B cell (primary cell): ENCODE results near the gene ETNPPL. TPM values are rescaled to one million over a fixed set of nuclear protein-coding genes. Genes with fewer than 3 reads are reported as not detected.

Experiments used
- ATAC-seq: fragments of 200-7000 bp; cut with Tn5 transposase; one replicate; pipeline ENCODE4 v1.10.0; 2021; ENCODE audit warnings: low read depth, mild to moderate bottlenecking, moderate number of reproducible peaks, moderate library complexity
- CTCF ChIA-PET: fragments of 350-600 bp; sonication (Branson Sonifier 250); formaldehyde crosslinking; loops from one replicate; lab custom pipeline; 2021; ENCODE audit warnings: antibody characterized with exemption, inconsistent platforms; lab: Charles Lee
- POLR2A ChIA-PET: fragments of 350-600 bp; sonication (Branson Sonifier 250); formaldehyde crosslinking; loops from one replicate; lab custom pipeline; 2021; ENCODE audit warnings: antibody characterized with exemption; lab: Charles Lee
- DNase-seq: peaks from one replicate; pipeline ENCODE4 v3.0.0; 2013
- H2AFZ ChIP-seq: 2 replicates; pipeline ENCODE4 v1.6.1; 2012; ENCODE audit warnings: mild to moderate bottlenecking, low read depth, low read length; ENCODE audit not compliant: insufficient read depth, poor library complexity, severe bottlenecking
- H3K27ac ChIP-seq, 2 donors: 1 replicate in 1 of 2; 2 replicates in 1 of 2; pipeline ENCODE4 v1.5.1; 2012 to 2013; ENCODE audit warnings: low read length in 2 of 2, mild to moderate bottlenecking in 2 of 2, moderate library complexity in 1 of 2
- H3K27me3 ChIP-seq, 4 experiments: fragments of 200-600 bp in 1 of 4; sonication (generic) in 1 of 4; replicated peaks in 1 of 4; 1 replicate in 2 of 4; 2 replicates in 2 of 4; pipeline versions ENCODE4 v1.6.1 to v1.7.0; 2013 to 2016; ENCODE audit warnings: low read length in 3 of 4, mild to moderate bottlenecking in 2 of 4, mixed read lengths in 1 of 4, moderate library complexity in 1 of 4; ENCODE audit not compliant: insufficient read depth in 4 of 4, control insufficient read depth in 3 of 4; ENCODE audit errors: control extremely low read depth in 1 of 4
- H3K36me3 ChIP-seq, 2 experiments: replicated peaks in 1 of 2; 1 replicate in 1 of 2; 2 replicates in 1 of 2; pipeline versions ENCODE4 v1.6.1 to v1.7.1; 2013; ENCODE audit warnings: low read length in 1 of 2; ENCODE audit not compliant: insufficient read depth in 2 of 2, control insufficient read depth in 1 of 2; ENCODE audit errors: control extremely low read depth in 1 of 2, extremely low read depth in 1 of 2
- H3K4me1 ChIP-seq, 2 donors: fragments of 200-600 bp in 1 of 2; sonication (generic) in 1 of 2; 1 replicate in 1 of 2; 2 replicates in 1 of 2; pipeline versions ENCODE4 v1.5.1 to v1.6.1; 2013 to 2017; ENCODE audit warnings: low read length in 2 of 2; ENCODE audit not compliant: control insufficient read depth in 2 of 2, insufficient read depth in 2 of 2
- H3K4me2 ChIP-seq: replicated peaks from 2 replicates; pipeline ENCODE3; 2012; ENCODE audit warnings: mild to moderate bottlenecking, low read depth, low read length; ENCODE audit not compliant: poor library complexity, severe bottlenecking
- H3K4me3 ChIP-seq, 5 experiments: fragments of 200-600 bp in 1 of 5; sonication (generic) in 1 of 5; 1 replicate in 3 of 5; 2 replicates in 2 of 5; pipeline versions ENCODE4 v1.5.1 to v1.7.0; 2011 to 2016; ENCODE audit warnings: low read length in 4 of 5, mild to moderate bottlenecking in 4 of 5, low read depth in 2 of 5, control low read depth in 1 of 5, moderate library complexity in 1 of 5; ENCODE audit not compliant: insufficient read depth in 1 of 5; ENCODE audit errors: control extremely low read depth in 1 of 5, extremely low read depth in 1 of 5
- H3K79me2 ChIP-seq: fragments of 200-600 bp; sonication (generic); one replicate; pipeline ENCODE4 v1.6.0; 2016; ENCODE audit warnings: low read length; ENCODE audit not compliant: control insufficient read depth, insufficient read depth
- H3K9ac ChIP-seq: fragments of 200-600 bp; sonication (generic); 2 replicates; pipeline ENCODE4 v1.6.1; 2017; ENCODE audit warnings: mild to moderate bottlenecking, low read length, moderate library complexity
- H3K9me3 ChIP-seq, 3 donors: one replicate each; pipeline versions ENCODE4 v1.6.1 to v1.7.1; 2013; ENCODE audit warnings: low read length in 2 of 3; ENCODE audit not compliant: control insufficient read depth in 2 of 3, insufficient read depth in 1 of 3; ENCODE audit errors: control extremely low read depth in 1 of 3
- H4K20me1 ChIP-seq: 2 replicates; pipeline ENCODE4 v1.6.0; 2012; ENCODE audit warnings: mild to moderate bottlenecking, low read length; ENCODE audit not compliant: insufficient read depth, control insufficient read depth, poor library complexity, severe bottlenecking
- H3K27ac Mint-ChIP-seq: one replicate; pipeline ENCODE4 v1.8.0; 2021; ENCODE audit warnings: mixed read lengths
- H3K27me3 Mint-ChIP-seq: one replicate; pipeline ENCODE4 v1.8.0; 2021; ENCODE audit warnings: mixed read lengths
- H3K4me1 Mint-ChIP-seq: one replicate; pipeline ENCODE4 v1.8.0; 2021; ENCODE audit warnings: mixed read lengths
- H3K4me3 Mint-ChIP-seq: one replicate; pipeline ENCODE4 v1.8.0; 2021; ENCODE audit warnings: mixed read lengths
- H3K9me3 Mint-ChIP-seq: one replicate; pipeline ENCODE4 v1.8.0; 2022; ENCODE audit warnings: mixed read lengths; ENCODE audit not compliant: insufficient read depth
- EZH2 ChIP-seq: IDR thresholded peaks from 2 replicates; pipeline ENCODE4 v1.6.1; 2012; ENCODE audit warnings: borderline replicate concordance, low read depth, mild to moderate bottlenecking, moderate library complexity, low read length; ENCODE audit not compliant: insufficient read depth, poor library complexity, severe bottlenecking
- WGBS: methylation state at CpG from one replicate; pipeline ENCODE4 v1.1.5; 2013; ENCODE audit warnings: missing lambda C conversion rate; ENCODE audit not compliant: insufficient coverage; 5-methylcytosine and 5-hydroxymethylcytosine counted together
- intact Hi-C: fragments of 100-400 bp; cut with micrococcal nuclease; formaldehyde crosslinking; loops from one replicate; pipeline ENCODE4 v1.10.0; 2022
- polyA plus RNA-seq: library from polyadenylated mRNA; depleted of rRNA; stranded (reverse); fragments of >200 nt; gene quantifications from 2 replicates; pipeline ENCODE4 v1.2.3, GENCODE V29; 2012
- total RNA-seq, 2 donors: library from RNA; stranded (reverse); fragments of 120-200 nt in 1 of 2; gene quantifications; 1 replicate in 1 of 2; 2 replicates in 1 of 2; pipeline versions ENCODE4 v1.2.3 to v1.2.4, GENCODE V29; 2013 to 2022
- TF ChIP-seq, protein P1 (sequence below): fragments of 200-600 bp; IDR thresholded peaks from one replicate; pipeline ENCODE4 v1.8.0; 2022; ENCODE audit warnings: antibody characterized with exemption, mild to moderate bottlenecking

Gene ETNPPL
- total and polyA plus RNA-seq, 2 donors (not counting 1 experiment from before 2014, with no cell fraction given): not detected

DNA sequence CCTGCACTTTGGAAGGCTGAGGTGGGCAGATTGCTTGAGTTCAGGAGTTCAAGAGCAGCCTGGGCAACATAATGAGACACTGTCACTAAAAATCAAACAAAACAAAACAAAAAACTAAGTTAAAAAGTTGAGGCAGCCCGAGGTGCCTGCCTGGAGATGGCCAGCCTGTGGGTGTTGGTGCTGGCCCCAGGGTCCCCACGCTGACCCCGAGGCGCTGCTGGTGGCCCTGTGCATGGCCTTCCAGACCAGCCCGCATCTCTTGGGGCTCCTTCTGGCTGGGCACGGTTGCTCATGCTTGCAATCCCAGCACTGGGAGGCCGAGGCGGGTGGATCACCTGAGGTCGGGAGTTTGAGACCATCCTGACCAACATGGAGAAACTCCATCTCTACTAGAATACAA, 4.4 kb downstream of the ETNPPL start:
- Histone ChIP-seq H3K9me3 (peaks cover 0 to 3% (median 0%) of the 10 kb centered on the region in 3 donors), H3K4me3 (no peak overlapping the region), H3K4me1 (peaks cover 13% of the 10 kb centered on the region in 2 donors), H3K36me3 (no peaks in the 10 kb centered on the region), H4K20me1 (no peaks in the 10 kb centered on the region), H3K9ac (no peak overlapping the region), H2AFZ (no peak overlapping the region), H3K27ac (no peak overlapping the region), H3K79me2 (no peaks in the 10 kb centered on the region), H3K27me3 (peaks cover 0 to 20% (median 18%) of the 10 kb centered on the region in 4 experiments), H3K4me2 (no peak overlapping the region)
- Mint-ChIP-seq H3K27me3 (peaks cover 26% of the 10 kb centered on the region), H3K27ac (no peak overlapping the region), H3K4me1 (peaks cover 13% of the 10 kb centered on the region), H3K4me3 (no peak overlapping the region), H3K9me3 (no peaks in the 10 kb centered on the region)
- WGBS: 92% methylated on average over 5 of the region's 9 CpGs
- TF ChIP-seq, protein P1, sequence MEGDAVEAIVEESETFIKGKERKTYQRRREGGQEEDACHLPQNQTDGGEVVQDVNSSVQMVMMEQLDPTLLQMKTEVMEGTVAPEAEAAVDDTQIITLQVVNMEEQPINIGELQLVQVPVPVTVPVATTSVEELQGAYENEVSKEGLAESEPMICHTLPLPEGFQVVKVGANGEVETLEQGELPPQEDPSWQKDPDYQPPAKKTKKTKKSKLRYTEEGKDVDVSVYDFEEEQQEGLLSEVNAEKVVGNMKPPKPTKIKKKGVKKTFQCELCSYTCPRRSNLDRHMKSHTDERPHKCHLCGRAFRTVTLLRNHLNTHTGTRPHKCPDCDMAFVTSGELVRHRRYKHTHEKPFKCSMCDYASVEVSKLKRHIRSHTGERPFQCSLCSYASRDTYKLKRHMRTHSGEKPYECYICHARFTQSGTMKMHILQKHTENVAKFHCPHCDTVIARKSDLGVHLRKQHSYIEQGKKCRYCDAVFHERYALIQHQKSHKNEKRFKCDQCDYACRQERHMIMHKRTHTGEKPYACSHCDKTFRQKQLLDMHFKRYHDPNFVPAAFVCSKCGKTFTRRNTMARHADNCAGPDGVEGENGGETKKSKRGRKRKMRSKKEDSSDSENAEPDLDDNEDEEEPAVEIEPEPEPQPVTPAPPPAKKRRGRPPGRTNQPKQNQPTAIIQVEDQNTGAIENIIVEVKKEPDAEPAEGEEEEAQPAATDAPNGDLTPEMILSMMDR: no peak
- no peak for TF ChIP-seq EZH2
- DNase-seq (no peak), ATAC-seq (no peak)
- POLR2A ChIA-PET: no interaction called here
- CTCF ChIA-PET: no interaction called here
- intact Hi-C loops: no loop called here

DNA sequence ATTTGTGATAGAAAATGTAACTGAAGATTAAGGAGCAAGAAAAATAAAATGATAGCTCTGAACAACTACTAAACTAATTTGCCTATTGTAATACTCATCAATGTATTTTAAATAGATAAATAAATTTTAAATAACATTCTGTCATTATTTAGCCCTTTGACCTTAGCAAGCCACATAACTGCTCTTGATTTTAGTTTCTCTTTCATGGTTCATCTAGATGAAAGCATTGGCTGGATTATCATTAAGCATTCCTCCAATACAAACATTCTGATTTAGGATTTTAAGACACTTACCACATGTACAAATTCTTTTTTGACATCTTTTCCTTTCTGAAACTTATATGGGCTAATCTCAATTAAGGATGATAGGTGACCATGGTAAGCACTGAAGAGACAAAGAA, 8.5 kb downstream of the ETNPPL start:
- Histone ChIP-seq H3K4me1 (no peaks in the 10 kb centered on the region), H3K9me3 (no peaks in the 10 kb centered on the region), H3K9ac (no peak overlapping the region), H3K36me3 (no peaks in the 10 kb centered on the region), H3K27ac (no peak overlapping the region), H2AFZ (no peak overlapping the region), H3K4me3 (no peak overlapping the region), H3K79me2 (no peaks in the 10 kb centered on the region), H3K27me3 (peaks cover 0 to 3% (median 0%) of the 10 kb centered on the region in 4 experiments), H4K20me1 (no peaks in the 10 kb centered on the region), H3K4me2 (no peak overlapping the region)
- no peak overlapping the region for H3K27ac Mint-ChIP-seq
- H3K4me3 Mint-ChIP-seq: no peak overlapping the region
- no peaks in the 10 kb centered on the region for H3K4me1 Mint-ChIP-seq
- intact Hi-C loops: no loop called here
- H3K27me3 Mint-ChIP-seq: peaks cover 11% of the 10 kb centered on the region
- POLR2A ChIA-PET: no interaction called here
- no peak for ATAC-seq
- no peak for TF ChIP-seq EZH2
- TF ChIP-seq, protein P1: no peak
- no peaks in the 10 kb centered on the region for H3K9me3 Mint-ChIP-seq
- no peak for DNase-seq
- CTCF ChIA-PET: interaction anchor here (0.7 kb wide), 1 partner anchor 122 kb away, joined by 3 read pairs; no protein-coding TSS in a partner anchor
